Endothelial cell of umbilical vein (primary cell): ENCODE measurements around the gene PRKCZ. TPM values are rescaled to one million over a fixed set of nuclear protein-coding genes. Genes with fewer than 3 reads are reported as not detected.

ENCODE experiments used
- BruUV-seq: library from RNA; stranded (reverse); fragments of 400-500 nt; replicated peaks from 2 replicates; lab custom pipeline; 2021; lab: Mats Ljungman, UMichigan
- CTCF ChIA-PET: fragments of 300-600, 350-600 bp; sonication (Branson Sonifier 250); formaldehyde crosslinking; loops from one replicate; lab custom pipeline; 2021; ENCODE audit warnings: antibody characterized with exemption, inconsistent platforms; lab: Charles Lee
- POLR2A ChIA-PET: fragments of 300-600, 350-600 bp; sonication (Branson Sonifier 250); formaldehyde crosslinking; loops from one replicate; lab custom pipeline; 2021; ENCODE audit warnings: antibody characterized with exemption, inconsistent platforms; lab: Charles Lee
- DNase-seq: peaks from one replicate; pipeline ENCODE4 v3.0.0-alpha.2; 2011; ENCODE audit warnings: low read depth, low spot score
- FAIRE-seq: peaks from 2 replicates; lab custom pipeline; 2011; peaks lifted over from hg19 to GRCh38; lab: Jason Lieb, UNC
- H2AFZ ChIP-seq: 2 replicates; pipeline ENCODE4 v1.6.0; 2012; ENCODE audit warnings: low read depth, low read length, control low read depth, inconsistent platforms
- H3K27ac ChIP-seq: 2 replicates; pipeline ENCODE4 v1.5.1; 2011; ENCODE audit warnings: low read depth, mild to moderate bottlenecking, control low read depth, low read length, moderate library complexity; ENCODE audit not compliant: insufficient read depth
- H3K27me3 ChIP-seq, 2 experiments: 2 replicates each; pipeline versions ENCODE4 v1.6.0 to v1.6.1; 2011; ENCODE audit warnings: low read length in 2 of 2, mixed read lengths in 1 of 2; ENCODE audit not compliant: control insufficient read depth in 2 of 2, insufficient read depth in 2 of 2
- H3K36me3 ChIP-seq, 2 experiments: 2 replicates in 1 of 2; 3 replicates in 1 of 2; pipeline ENCODE4 v1.5.1; 2011; ENCODE audit warnings: low read length in 2 of 2, mild to moderate bottlenecking in 1 of 2, moderate library complexity in 1 of 2; ENCODE audit not compliant: control insufficient read depth in 2 of 2, insufficient read depth in 2 of 2; ENCODE audit errors: extremely low read depth in 1 of 2
- H3K4me1 ChIP-seq: 3 replicates; pipeline ENCODE4 v1.5.1; 2011; ENCODE audit warnings: mild to moderate bottlenecking, low read length; ENCODE audit not compliant: control insufficient read depth, insufficient read depth; ENCODE audit errors: extremely low read depth
- H3K4me2 ChIP-seq: 2 replicates; pipeline ENCODE4 v1.6.1; 2011; ENCODE audit warnings: low read length, control low read depth, mixed read lengths; ENCODE audit not compliant: insufficient read depth
- H3K4me3 ChIP-seq, 3 experiments: fragments of 200-600 bp in 1 of 3; sonication (generic), shearing (Covaris generic) in 1 of 3; replicated peaks in 1 of 3; 2 replicates each; pipeline ENCODE4 v1.5.1; 2011 to 2016; ENCODE audit warnings: control low read depth in 3 of 3, low read length in 3 of 3, mild to moderate bottlenecking in 2 of 3, inconsistent platforms in 1 of 3, low read depth in 1 of 3, moderate library complexity in 1 of 3; ENCODE audit not compliant: insufficient read depth in 1 of 3
- H3K79me2 ChIP-seq: 2 replicates; pipeline ENCODE4 v1.6.0; 2012; ENCODE audit warnings: low read length, inconsistent platforms; ENCODE audit not compliant: control insufficient read depth, insufficient read depth
- H3K9ac ChIP-seq: replicated peaks from 2 replicates; pipeline ENCODE3; 2011; ENCODE audit warnings: low read length, control low read depth; ENCODE audit not compliant: insufficient read depth; ENCODE audit errors: extremely low read depth
- H3K9me1 ChIP-seq: replicated peaks from 3 replicates; pipeline ENCODE4 v1.6.0; 2011; ENCODE audit warnings: mild to moderate bottlenecking, low read length; ENCODE audit not compliant: control insufficient read depth, insufficient read depth; ENCODE audit errors: extremely low read depth
- H3K9me3 ChIP-seq: replicated peaks from 2 replicates; pipeline ENCODE4 v1.5.1; 2012; ENCODE audit warnings: low read length, inconsistent platforms; ENCODE audit not compliant: control insufficient read depth, insufficient read depth
- H4K20me1 ChIP-seq: replicated peaks from 2 replicates; pipeline ENCODE3; 2011; ENCODE audit warnings: mild to moderate bottlenecking, low read length; ENCODE audit not compliant: control insufficient read depth, insufficient read depth; ENCODE audit errors: extremely low read depth
- EZH2 ChIP-seq: IDR thresholded peaks from 2 replicates; pipeline ENCODE4 v1.6.1; 2012; ENCODE audit warnings: borderline replicate concordance, low read depth, mild to moderate bottlenecking, moderate library complexity, low read length, inconsistent platforms; ENCODE audit not compliant: severe bottlenecking
- FOS ChIP-seq: IDR thresholded peaks from 2 replicates; pipeline ENCODE4 v1.6.1; 2011; ENCODE audit warnings: mild to moderate bottlenecking, low read length, moderate library complexity, borderline replicate concordance; ENCODE audit not compliant: insufficient read depth
- GATA2 ChIP-seq: IDR thresholded peaks from 2 replicates; pipeline ENCODE4 v1.7.0; 2011; ENCODE audit warnings: low read depth, mild to moderate bottlenecking, moderate library complexity, mixed read lengths, low read length; ENCODE audit not compliant: insufficient read length, insufficient read depth
- JUN ChIP-seq: IDR thresholded peaks from 2 replicates; pipeline ENCODE4 v1.6.1; 2011; ENCODE audit warnings: borderline replicate concordance, low read depth; ENCODE audit not compliant: insufficient read length, insufficient read depth
- MAX ChIP-seq: IDR thresholded peaks from 2 replicates; pipeline ENCODE4 v1.6.1; 2011; ENCODE audit not compliant: insufficient read depth, insufficient read length
- MYC ChIP-seq: IDR thresholded peaks from one replicate; pipeline ENCODE4 v1.6.1; 2011; ENCODE audit warnings: mild to moderate bottlenecking, low read depth, low read length
- POLR2A ChIP-seq: IDR thresholded peaks from 2 replicates; pipeline ENCODE4 v1.6.1; 2012; ENCODE audit warnings: low read depth, mild to moderate bottlenecking, control low read depth, low read length
- POLR2AphosphoS5 ChIP-seq: IDR thresholded peaks from 2 replicates; pipeline ENCODE4 v1.6.1; 2012; ENCODE audit warnings: low read depth, mild to moderate bottlenecking, control low read depth, low read length, moderate library complexity; ENCODE audit not compliant: insufficient read depth
- dilution Hi-C: fragments of 300-500 bp; cut with MboI; formaldehyde crosslinking; loops from one replicate; pipeline ENCODE4 v1.15.0; 2019; ENCODE audit warnings: low sequenced_read_pairs; ENCODE audit not compliant: extremely low pct_ligation_motif_present
- intact Hi-C: fragments of 100-400 bp; cut with micrococcal nuclease; formaldehyde crosslinking; loops from one replicate; pipeline ENCODE4 v1.10.0; 2022
- polyA plus RNA-seq, 4 experiments: library from polyadenylated mRNA; depleted of rRNA in 3 of 4; stranded (reverse) in 3 of 4; unstranded in 1 of 4; fragments of >200 nt; gene quantifications; 2 replicates each; pipeline versions ENCODE4 v1.2.1 to v1.2.3, GENCODE V29; 2011 to 2012; ENCODE audit warnings: missing spikeins in 1 of 4
- total RNA-seq: library from RNA; stranded (reverse); gene quantifications from 2 replicates; pipeline ENCODE4 v1.2.3, GENCODE V29; 2021
- TF ChIP-seq, protein P1 (sequence below), 2 donors: IDR thresholded peaks; 1 replicate in 1 of 2; 2 replicates in 1 of 2; pipeline ENCODE4 v1.5.1; 2011; ENCODE audit warnings: low read length in 2 of 2, mild to moderate bottlenecking in 2 of 2, moderate library complexity in 2 of 2, control low read depth in 1 of 2, inconsistent platforms in 1 of 2, low read depth in 1 of 2; ENCODE audit not compliant: insufficient read depth in 1 of 2; ENCODE audit errors: extremely low read depth in 1 of 2

Gene PRKCZ
- total and polyA plus RNA-seq, 2 donors (not counting 3 experiments of a cell fraction or from before 2014, with no cell fraction given): 0.22 to 1.7 TPM

- Histone ChIP-seq H3K36me3 (no peaks in the 10 kb centered on the region), H3K9me1 (no peaks in the 10 kb centered on the region), H4K20me1 (no peaks in the 10 kb centered on the region), H3K4me3 (no peak overlapping the region), H2AFZ (no peak overlapping the region), H3K4me1 (no peaks in the 10 kb centered on the region), H3K27ac (no peak overlapping the region), H3K27me3 (no peaks in the 10 kb centered on the region), H3K9me3 (no peaks in the 10 kb centered on the region), H3K4me2 (no peak overlapping the region), H3K79me2 (no peaks in the 10 kb centered on the region), H3K9ac (no peak overlapping the region)
- ChIA-PET CTCF (no interaction called here), POLR2A (no interaction called here)
- DNase-seq: no peak
- no TSS peak for BruUV-seq
- intact Hi-C loops: no loop called here
- dilution Hi-C loops: no loop called here
- TF ChIP-seq EZH2: no peak
- TF ChIP-seq MAX: no peak
- TF ChIP-seq, protein P1, sequence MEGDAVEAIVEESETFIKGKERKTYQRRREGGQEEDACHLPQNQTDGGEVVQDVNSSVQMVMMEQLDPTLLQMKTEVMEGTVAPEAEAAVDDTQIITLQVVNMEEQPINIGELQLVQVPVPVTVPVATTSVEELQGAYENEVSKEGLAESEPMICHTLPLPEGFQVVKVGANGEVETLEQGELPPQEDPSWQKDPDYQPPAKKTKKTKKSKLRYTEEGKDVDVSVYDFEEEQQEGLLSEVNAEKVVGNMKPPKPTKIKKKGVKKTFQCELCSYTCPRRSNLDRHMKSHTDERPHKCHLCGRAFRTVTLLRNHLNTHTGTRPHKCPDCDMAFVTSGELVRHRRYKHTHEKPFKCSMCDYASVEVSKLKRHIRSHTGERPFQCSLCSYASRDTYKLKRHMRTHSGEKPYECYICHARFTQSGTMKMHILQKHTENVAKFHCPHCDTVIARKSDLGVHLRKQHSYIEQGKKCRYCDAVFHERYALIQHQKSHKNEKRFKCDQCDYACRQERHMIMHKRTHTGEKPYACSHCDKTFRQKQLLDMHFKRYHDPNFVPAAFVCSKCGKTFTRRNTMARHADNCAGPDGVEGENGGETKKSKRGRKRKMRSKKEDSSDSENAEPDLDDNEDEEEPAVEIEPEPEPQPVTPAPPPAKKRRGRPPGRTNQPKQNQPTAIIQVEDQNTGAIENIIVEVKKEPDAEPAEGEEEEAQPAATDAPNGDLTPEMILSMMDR (IDR thresholded peaks at IDR 0.05; ENCODE audit: extremely low read depth in 1 of 2, insufficient read depth in 1 of 2, low read depth in 1 of 2, low read length in 2 of 2): no peak
- TF ChIP-seq JUN: no peak
- no peak for TF ChIP-seq POLR2AphosphoS5
- TF ChIP-seq GATA2: no peak
- no peak for TF ChIP-seq FOS
- TF ChIP-seq POLR2A: no peak
- no peak for TF ChIP-seq MYC
- no peak for FAIRE-seq
Measured at GRCh38 chr1:2070016-2070415, 19.8 kb downstream of the PRKCZ start.
